Fibroblast of lung (primary cell): ENCODE measurements around the gene REPIN1. TPM values are rescaled to one million over a fixed set of nuclear protein-coding genes. Genes with fewer than 3 reads are reported as not detected.

Experiments
- DNase-seq, 2 donors: peaks; one replicate each; pipeline versions ENCODE4 v3.0.0 to v3.0.0-alpha.2; 2010; ENCODE audit warnings: low read depth in 2 of 2
- H2AFZ ChIP-seq: 2 replicates; pipeline ENCODE4 v1.5.1; 2012; ENCODE audit warnings: low read length, control low read depth, inconsistent platforms
- H3K27ac ChIP-seq: 2 replicates; pipeline ENCODE4 v1.5.1; 2011; ENCODE audit warnings: low read length, control low read depth; ENCODE audit not compliant: insufficient read depth
- H3K27me3 ChIP-seq: 2 replicates; pipeline ENCODE4 v1.5.1; 2011; ENCODE audit warnings: mild to moderate bottlenecking, low read length; ENCODE audit not compliant: control insufficient read depth, insufficient read depth
- H3K36me3 ChIP-seq: 2 replicates; pipeline ENCODE4 v1.5.1; 2011; ENCODE audit warnings: low read length; ENCODE audit not compliant: control insufficient read depth, insufficient read depth
- H3K4me1 ChIP-seq: 2 replicates; pipeline ENCODE4 v1.5.1; 2011; ENCODE audit warnings: low read length; ENCODE audit not compliant: control insufficient read depth, insufficient read depth; ENCODE audit errors: extremely low read depth
- H3K4me2 ChIP-seq: 2 replicates; pipeline ENCODE4 v1.5.1; 2011; ENCODE audit warnings: low read length, control low read depth; ENCODE audit not compliant: insufficient read depth; ENCODE audit errors: extremely low read depth
- H3K4me3 ChIP-seq, 4 experiments: fragments of 200-600 bp in 1 of 4; sonication (generic) in 1 of 4; replicated peaks in 1 of 4; 2 replicates each; pipeline ENCODE4 v1.5.1; 2011 to 2016; ENCODE audit warnings: low read length in 4 of 4, low read depth in 3 of 4, mild to moderate bottlenecking in 3 of 4, control low read depth in 2 of 4, inconsistent platforms in 1 of 4, mixed read lengths in 1 of 4; ENCODE audit not compliant: insufficient read depth in 1 of 4; ENCODE audit errors: control extremely low read depth in 1 of 4
- H3K79me2 ChIP-seq: 2 replicates; pipeline ENCODE4 v1.5.1; 2012; ENCODE audit warnings: mild to moderate bottlenecking, low read length, inconsistent platforms; ENCODE audit not compliant: control insufficient read depth, insufficient read depth
- H3K9ac ChIP-seq: 2 replicates; pipeline ENCODE4 v1.5.1; 2011; ENCODE audit warnings: mild to moderate bottlenecking, low read length, control low read depth; ENCODE audit not compliant: insufficient read depth
- H3K9me3 ChIP-seq: 2 replicates; pipeline ENCODE4 v1.5.1; 2012; ENCODE audit warnings: low read depth, low read length; ENCODE audit not compliant: control insufficient read depth, insufficient read depth
- H4K20me1 ChIP-seq: 2 replicates; pipeline ENCODE4 v1.5.1; 2011; ENCODE audit warnings: low read length; ENCODE audit not compliant: control insufficient read depth, insufficient read depth; ENCODE audit errors: extremely low read depth
- CTCF ChIP-seq, 2 donors: IDR thresholded peaks in 1 of 2; conservative IDR thresholded peaks in 1 of 2; 1 replicate in 1 of 2; 2 replicates in 1 of 2; pipeline ENCODE4 v1.5.1; 2011 to 2012; ENCODE audit warnings: low read length in 2 of 2, control low read depth in 1 of 2, inconsistent platforms in 1 of 2, low read depth in 1 of 2, mild to moderate bottlenecking in 1 of 2
- EZH2 ChIP-seq: IDR thresholded peaks from 2 replicates; pipeline ENCODE4 v1.5.1; 2012; ENCODE audit warnings: low read length, control low read depth, mild to moderate bottlenecking; ENCODE audit errors: missing control alignments
- polyA plus RNA-seq, 2 donors: library from polyadenylated mRNA; depleted of rRNA in 1 of 2; stranded (reverse) in 1 of 2; unstranded in 1 of 2; fragments of >200 nt; gene quantifications; 2 replicates each; pipeline ENCODE4 v1.2.1, GENCODE V29; 2011 to 2012; ENCODE audit warnings: missing spikeins in 1 of 2
- total RNA-seq: library from RNA; depleted of rRNA; stranded (reverse); fragments of >200 nt; gene quantifications from 2 replicates; pipeline ENCODE4 v1.2.1, GENCODE V29; 2014

Gene REPIN1
- total and polyA plus RNA-seq, 2 donors (not counting 1 experiment from before 2014, with no cell fraction given) = 20.8 to 41.3 TPM

GRCh38 chr7:150327308-150327707 lies 41.3 kb upstream of the REPIN1 start:
- H3K9me3 ChIP-seq = no peaks in the 10 kb centered on the region
- H4K20me1 ChIP-seq = no peaks in the 10 kb centered on the region
- H3K79me2 ChIP-seq = no peaks in the 10 kb centered on the region
- H3K27ac ChIP-seq = no peak overlapping the region
- H3K4me3 ChIP-seq = no peak overlapping the region
- no peak overlapping the region for H3K4me2 ChIP-seq
- H3K4me1 ChIP-seq = no peaks in the 10 kb centered on the region
- no peaks in the 10 kb centered on the region for H3K27me3 ChIP-seq
- no peak overlapping the region for H2AFZ ChIP-seq
- H3K36me3 ChIP-seq = no peaks in the 10 kb centered on the region
- no peak overlapping the region for H3K9ac ChIP-seq
- DNase-seq = no peak
- TF ChIP-seq CTCF (conservative IDR thresholded peaks at IDR 0.05 in 1 of 2, IDR thresholded peaks at IDR 0.05 in 1 of 2; ENCODE audit: low read depth in 1 of 2, low read length in 2 of 2) (no peak), EZH2 (no peak)

GRCh38 chr7:150329331-150330120 lies 39.1 kb upstream of the REPIN1 start:
- Histone ChIP-seq H3K27me3 (no peaks in the 10 kb centered on the region), H3K4me2 (no peak overlapping the region), H2AFZ (no peak overlapping the region), H3K9me3 (no peaks in the 10 kb centered on the region), H3K4me3 (no peak overlapping the region), H3K79me2 (no peaks in the 10 kb centered on the region), H3K9ac (no peak overlapping the region), H4K20me1 (no peaks in the 10 kb centered on the region), H3K27ac (no peak overlapping the region), H3K4me1 (no peaks in the 10 kb centered on the region), H3K36me3 (no peaks in the 10 kb centered on the region)
- no peak for DNase-seq
- TF ChIP-seq CTCF (conservative IDR thresholded peaks at IDR 0.05 in 1 of 2, IDR thresholded peaks at IDR 0.05 in 1 of 2; ENCODE audit: low read depth in 1 of 2, low read length in 2 of 2) (no peak), EZH2 (no peak)

GRCh38 chr7:150330211-150330885 lies 38.3 kb upstream of the REPIN1 start:
- no peak overlapping the region for H3K9ac ChIP-seq
- H3K79me2 ChIP-seq = no peaks in the 10 kb centered on the region
- no peak overlapping the region for H2AFZ ChIP-seq
- no peaks in the 10 kb centered on the region for H3K27me3 ChIP-seq
- H3K36me3 ChIP-seq = no peaks in the 10 kb centered on the region
- H3K4me3 ChIP-seq = no peak overlapping the region
- H3K4me2 ChIP-seq = no peak overlapping the region
- no peak for TF ChIP-seq EZH2
- DNase-seq = no peak
- no peaks in the 10 kb centered on the region for H4K20me1 ChIP-seq
- no peak overlapping the region for H3K27ac ChIP-seq
- peaks cover 2% of the 10 kb centered on the region for H3K4me1 ChIP-seq
- no peaks in the 10 kb centered on the region for H3K9me3 ChIP-seq
